ENCODE measurements around the gene LENG9. TPM values are rescaled to one million over a fixed set of nuclear protein-coding genes. Genes with fewer than 3 reads are reported as not detected.
"Not testable (repeated sequence)": the region's sequence is repeated elsewhere in the genome, so short reads cannot be mapped to it uniquely, and the experiment has no call there.

Gene LENG9
- total RNA-seq, 1 donor from 2014 or later: 3.7 TPM

GRCh38 chr19:54470276-54470887 lies 6.8 kb upstream of the LENG9 start:
- Histone ChIP-seq H3K4me3 (ENCODE audit: insufficient read depth, low read depth, low read length) (peak overlapping the region; percentile 33), H2AFZ (ENCODE audit: low read depth, low read length) (no peak overlapping the region), H3K27me3 (ENCODE audit: insufficient read depth, low read length) (peaks cover 13% of the 10 kb centered on the region), H3K4me2 (ENCODE audit: low read length) (peak overlapping the region; percentile 78), H3K9ac (ENCODE audit: low read length) (no peak overlapping the region), H3K9me3 (ENCODE audit: insufficient read depth, low read depth, low read length) (no peaks in the 10 kb centered on the region), H3K4me1 (ENCODE audit: insufficient read depth, low read length) (peaks cover 14% of the 10 kb centered on the region), H3K79me2 (ENCODE audit: insufficient read depth, low read length) (no peaks in the 10 kb centered on the region), H3K27ac (ENCODE audit: low read depth, low read length) (no peak overlapping the region), H4K20me1 (ENCODE audit: insufficient read depth, low read length) (no peaks in the 10 kb centered on the region), H3K36me3 (ENCODE audit: insufficient read depth, low read length) (no peaks in the 10 kb centered on the region)
- no peak for FAIRE-seq
- Mint-ChIP-seq H3K27me3 (ENCODE audit: low read depth, unreplicated experiment) (no peaks in the 10 kb centered on the region), H3K9me3 (ENCODE audit: unreplicated experiment) (no peaks in the 10 kb centered on the region), H3K36me3 (ENCODE audit: low read depth, unreplicated experiment) (peaks cover 8% of the 10 kb centered on the region), H3K4me1 (ENCODE audit: low read depth, unreplicated experiment) (peaks cover 18% of the 10 kb centered on the region), H3K27ac (ENCODE audit: unreplicated experiment) (peak overlapping the region; percentile 49), H3K4me3 (ENCODE audit: unreplicated experiment) (peak overlapping the region; percentile 79)
- DNase-seq (ENCODE audit: low read depth): no peak
- TF ChIP-seq EZH2 (IDR thresholded peaks at IDR 0.05; ENCODE audit: insufficient read depth, low read length): no peak
- no peak for TF ChIP-seq CTCF (IDR thresholded peaks at IDR 0.05; ENCODE audit: insufficient read depth, low read depth, low read length)

- TF ChIP-seq CTCF (IDR thresholded peaks at IDR 0.05; ENCODE audit: insufficient read depth, low read depth, low read length): no peak
- TF ChIP-seq EZH2 (IDR thresholded peaks at IDR 0.05; ENCODE audit: insufficient read depth, low read length): no peak
- Histone ChIP-seq H2AFZ (ENCODE audit: low read depth, low read length) (no peak overlapping the region), H3K36me3 (ENCODE audit: insufficient read depth, low read length) (no peaks in the 10 kb centered on the region), H3K4me3 (ENCODE audit: insufficient read depth, low read depth, low read length) (no peak overlapping the region), H3K9ac (ENCODE audit: low read length) (no peak overlapping the region), H3K27me3 (ENCODE audit: insufficient read depth, low read length) (peaks cover 13% of the 10 kb centered on the region), H3K4me2 (ENCODE audit: low read length) (no peak overlapping the region), H3K9me3 (ENCODE audit: insufficient read depth, low read depth, low read length) (no peaks in the 10 kb centered on the region), H3K4me1 (ENCODE audit: insufficient read depth, low read length) (peaks cover 18% of the 10 kb centered on the region), H4K20me1 (ENCODE audit: insufficient read depth, low read length) (no peaks in the 10 kb centered on the region), H3K27ac (ENCODE audit: low read depth, low read length) (no peak overlapping the region), H3K79me2 (ENCODE audit: insufficient read depth, low read length) (no peaks in the 10 kb centered on the region)
- DNase-seq (ENCODE audit: low read depth): no peak
- H3K36me3 Mint-ChIP-seq (ENCODE audit: low read depth, unreplicated experiment): peaks cover 8% of the 10 kb centered on the region
- peak overlapping the region; percentile 79 for H3K4me3 Mint-ChIP-seq (ENCODE audit: unreplicated experiment)
- no peak for FAIRE-seq
- no peak overlapping the region for H3K27ac Mint-ChIP-seq (ENCODE audit: unreplicated experiment)
- H3K4me1 Mint-ChIP-seq (ENCODE audit: low read depth, unreplicated experiment): peaks cover 18% of the 10 kb centered on the region
- H3K9me3 Mint-ChIP-seq (ENCODE audit: unreplicated experiment): no peaks in the 10 kb centered on the region
- H3K27me3 Mint-ChIP-seq (ENCODE audit: low read depth, unreplicated experiment): no peaks in the 10 kb centered on the region
Observed at GRCh38 chr19:54469496-54469934, 5.9 kb upstream of the LENG9 start.

GRCh38 chr19:54466110-54466480 lies 2.5 kb upstream of the LENG9 start:
- not testable (repeated sequence) for DNase-seq (ENCODE audit: low read depth); H3K36me3 ChIP-seq (ENCODE audit: insufficient read depth, low read length); H3K4me2 ChIP-seq (ENCODE audit: low read length); H3K9me3 ChIP-seq (ENCODE audit: insufficient read depth, low read depth, low read length); H3K27me3 Mint-ChIP-seq (ENCODE audit: low read depth, unreplicated experiment); H2AFZ ChIP-seq (ENCODE audit: low read depth, low read length); H3K9me3 Mint-ChIP-seq (ENCODE audit: unreplicated experiment); FAIRE-seq; H3K27ac ChIP-seq (ENCODE audit: low read depth, low read length); H3K27ac Mint-ChIP-seq (ENCODE audit: unreplicated experiment); H3K9ac ChIP-seq (ENCODE audit: low read length); H3K4me3 ChIP-seq (ENCODE audit: insufficient read depth, low read depth, low read length)
- H3K36me3 Mint-ChIP-seq (ENCODE audit: low read depth, unreplicated experiment): peaks cover 10% of the 10 kb centered on the region
- Histone ChIP-seq H3K4me1 (ENCODE audit: insufficient read depth, low read length) (peaks cover 30% of the 10 kb centered on the region), H3K79me2 (ENCODE audit: insufficient read depth, low read length) (peaks cover 13% of the 10 kb centered on the region), H3K27me3 (ENCODE audit: insufficient read depth, low read length) (peaks cover 10% of the 10 kb centered on the region), H4K20me1 (ENCODE audit: insufficient read depth, low read length) (peaks cover 13% of the 10 kb centered on the region)
- H3K4me1 Mint-ChIP-seq (ENCODE audit: low read depth, unreplicated experiment): peaks cover 19% of the 10 kb centered on the region
- peak overlapping the region; percentile 54 for H3K4me3 Mint-ChIP-seq (ENCODE audit: unreplicated experiment)
